C4-2B (cell line): ENCODE data around the gene KIAA1755.

Experiments
- H3K27ac ChIP-seq: fragments of 450-650 bp; 2 replicates; pipeline ENCODE4 v1.5.1; 2017
- ZFX ChIP-seq: fragments of 450-650 bp; IDR thresholded peaks from 2 replicates; pipeline ENCODE4 v1.6.1; 2017
- TF ChIP-seq, protein P1 (sequence below): fragments of 450-650 bp; conservative IDR thresholded peaks from 2 replicates; pipeline ENCODE4 v1.5.1; 2017; ENCODE audit warnings: mild to moderate bottlenecking

KIAA1755 gene

DNA sequence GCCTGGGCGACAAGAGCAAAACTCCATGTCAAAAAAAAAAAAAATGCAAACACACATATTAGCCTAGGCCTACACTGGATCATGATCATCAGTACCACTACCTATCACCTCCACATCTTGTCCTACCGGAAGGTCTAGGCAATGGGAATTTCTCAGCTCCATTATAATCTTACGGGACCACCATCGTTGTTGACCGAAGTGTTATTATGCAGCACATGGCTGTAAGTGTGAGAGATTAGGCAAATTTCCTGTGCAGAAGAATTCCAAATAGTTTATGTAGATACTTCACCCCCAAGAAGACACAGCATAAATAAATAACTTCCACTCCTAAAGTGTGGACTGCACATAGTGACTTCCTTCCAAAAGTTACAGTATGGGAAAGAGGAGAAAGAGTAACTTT is 16.8 kb upstream of the KIAA1755 start:
- H3K27ac ChIP-seq, result no peak overlapping the region
- TF ChIP-seq ZFX, result no peak

DNA sequence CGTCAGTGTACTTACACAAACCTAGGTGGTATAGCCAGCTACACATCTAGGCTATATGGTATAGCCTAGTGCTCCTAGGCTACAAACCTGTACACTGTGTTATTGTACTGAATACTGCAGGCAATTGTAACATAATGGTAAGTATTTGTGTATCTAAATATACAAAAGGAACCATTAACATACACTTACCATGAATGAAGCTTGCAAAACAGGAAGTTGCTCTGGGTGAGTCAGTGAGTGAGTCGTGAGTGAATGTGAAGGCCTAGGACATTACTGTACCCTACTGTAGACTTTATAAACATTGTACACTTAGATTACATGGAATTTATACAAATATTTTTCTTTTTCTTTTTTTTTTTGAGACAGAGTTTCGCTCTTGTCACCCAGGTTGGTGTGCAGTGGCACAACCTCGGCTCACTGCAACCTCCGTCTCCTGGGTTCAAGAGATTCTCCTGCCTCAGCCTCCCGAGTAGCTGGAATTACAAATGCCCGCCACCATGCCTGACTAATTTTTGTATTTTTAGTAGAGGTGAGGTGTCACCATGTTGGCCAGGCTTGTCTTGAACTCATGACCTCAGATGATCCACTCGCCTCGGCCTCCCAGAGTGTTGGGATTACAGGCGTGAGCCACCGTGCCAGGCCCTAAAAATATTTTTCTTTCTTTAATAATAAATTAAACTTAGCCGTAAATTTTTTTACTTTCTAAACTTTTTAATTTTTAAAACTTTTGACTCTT is 15.4 kb upstream of the KIAA1755 start:
- H3K27ac ChIP-seq, result no peak overlapping the region
- TF ChIP-seq, protein P1, sequence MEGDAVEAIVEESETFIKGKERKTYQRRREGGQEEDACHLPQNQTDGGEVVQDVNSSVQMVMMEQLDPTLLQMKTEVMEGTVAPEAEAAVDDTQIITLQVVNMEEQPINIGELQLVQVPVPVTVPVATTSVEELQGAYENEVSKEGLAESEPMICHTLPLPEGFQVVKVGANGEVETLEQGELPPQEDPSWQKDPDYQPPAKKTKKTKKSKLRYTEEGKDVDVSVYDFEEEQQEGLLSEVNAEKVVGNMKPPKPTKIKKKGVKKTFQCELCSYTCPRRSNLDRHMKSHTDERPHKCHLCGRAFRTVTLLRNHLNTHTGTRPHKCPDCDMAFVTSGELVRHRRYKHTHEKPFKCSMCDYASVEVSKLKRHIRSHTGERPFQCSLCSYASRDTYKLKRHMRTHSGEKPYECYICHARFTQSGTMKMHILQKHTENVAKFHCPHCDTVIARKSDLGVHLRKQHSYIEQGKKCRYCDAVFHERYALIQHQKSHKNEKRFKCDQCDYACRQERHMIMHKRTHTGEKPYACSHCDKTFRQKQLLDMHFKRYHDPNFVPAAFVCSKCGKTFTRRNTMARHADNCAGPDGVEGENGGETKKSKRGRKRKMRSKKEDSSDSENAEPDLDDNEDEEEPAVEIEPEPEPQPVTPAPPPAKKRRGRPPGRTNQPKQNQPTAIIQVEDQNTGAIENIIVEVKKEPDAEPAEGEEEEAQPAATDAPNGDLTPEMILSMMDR, result no peak
- TF ChIP-seq ZFX, result no peak

DNA sequence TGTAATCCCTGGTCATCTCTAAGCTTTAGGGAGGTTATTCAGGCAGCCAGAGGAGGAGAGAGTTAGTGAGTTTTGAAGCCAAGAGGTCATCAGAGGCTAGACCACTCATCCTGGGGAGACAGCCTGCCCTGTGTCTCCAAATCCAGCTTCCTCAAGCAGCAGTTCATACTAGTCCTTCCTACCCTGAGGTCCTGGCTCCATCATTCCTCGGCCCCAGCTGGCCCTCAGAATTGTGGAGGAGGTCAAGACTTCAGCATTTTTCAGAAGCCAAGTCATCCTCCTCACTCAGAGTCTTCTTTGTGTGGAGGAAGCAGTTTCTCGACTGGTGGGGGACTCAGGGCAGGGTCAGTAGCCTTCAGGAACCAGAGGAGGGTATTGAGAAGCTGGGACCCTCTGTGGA is 12.4 kb upstream of the KIAA1755 start:
- no peak overlapping the region for H3K27ac ChIP-seq
- TF ChIP-seq ZFX, result no peak

DNA sequence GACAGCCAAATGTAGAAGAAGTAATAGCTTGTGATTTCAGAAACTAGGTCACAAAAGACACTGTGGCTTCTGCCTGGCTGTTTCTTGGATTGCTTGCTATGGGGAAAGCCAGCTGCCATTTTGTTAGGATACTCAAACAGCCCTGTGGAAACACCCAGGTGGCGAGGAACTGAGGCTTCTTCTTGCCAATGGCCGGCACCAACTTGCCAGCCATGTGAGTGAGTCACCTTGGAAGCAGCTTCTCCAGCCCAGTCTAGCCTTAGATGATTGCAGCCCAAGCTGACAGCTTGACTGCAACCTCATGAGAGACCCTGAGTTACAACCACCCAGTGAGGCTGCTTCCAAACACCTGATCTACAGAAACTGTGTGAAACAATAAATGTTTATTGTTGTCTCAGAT is 11.9 kb upstream of the KIAA1755 start:
- H3K27ac ChIP-seq, result no peak overlapping the region

DNA sequence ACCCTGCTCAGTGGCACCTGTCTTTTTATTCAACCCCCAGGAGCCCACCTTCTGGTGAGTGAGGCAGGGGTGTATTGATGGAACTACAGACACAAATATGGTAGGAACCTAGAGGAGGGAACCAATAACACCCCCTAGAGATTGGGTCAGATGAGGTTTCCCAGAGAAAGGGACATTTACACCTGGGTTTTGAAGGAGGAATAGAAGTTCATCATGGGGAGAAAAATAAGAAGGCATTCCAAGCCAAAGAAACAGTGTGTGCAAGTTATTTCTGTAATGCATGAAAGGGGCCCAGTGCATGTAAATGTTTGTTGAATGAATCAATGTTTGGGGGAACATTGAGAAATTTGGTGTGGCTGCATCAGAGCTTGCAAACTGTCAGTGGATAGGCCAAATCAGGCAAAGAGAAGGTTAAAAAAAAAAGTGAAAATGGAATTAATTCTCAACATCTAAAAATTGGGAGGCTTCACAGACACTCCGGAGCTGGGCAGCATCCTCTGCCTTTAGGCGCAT is 11.1 kb upstream of the KIAA1755 start:
- TF ChIP-seq, protein P1, result no peak
- TF ChIP-seq ZFX, result no peak
- H3K27ac ChIP-seq, result no peak overlapping the region

More for the DNA sequence above, 11.9 kb upstream of the KIAA1755 start:
- TF ChIP-seq, protein P1, result no peak
- TF ChIP-seq ZFX, result no peak

DNA sequence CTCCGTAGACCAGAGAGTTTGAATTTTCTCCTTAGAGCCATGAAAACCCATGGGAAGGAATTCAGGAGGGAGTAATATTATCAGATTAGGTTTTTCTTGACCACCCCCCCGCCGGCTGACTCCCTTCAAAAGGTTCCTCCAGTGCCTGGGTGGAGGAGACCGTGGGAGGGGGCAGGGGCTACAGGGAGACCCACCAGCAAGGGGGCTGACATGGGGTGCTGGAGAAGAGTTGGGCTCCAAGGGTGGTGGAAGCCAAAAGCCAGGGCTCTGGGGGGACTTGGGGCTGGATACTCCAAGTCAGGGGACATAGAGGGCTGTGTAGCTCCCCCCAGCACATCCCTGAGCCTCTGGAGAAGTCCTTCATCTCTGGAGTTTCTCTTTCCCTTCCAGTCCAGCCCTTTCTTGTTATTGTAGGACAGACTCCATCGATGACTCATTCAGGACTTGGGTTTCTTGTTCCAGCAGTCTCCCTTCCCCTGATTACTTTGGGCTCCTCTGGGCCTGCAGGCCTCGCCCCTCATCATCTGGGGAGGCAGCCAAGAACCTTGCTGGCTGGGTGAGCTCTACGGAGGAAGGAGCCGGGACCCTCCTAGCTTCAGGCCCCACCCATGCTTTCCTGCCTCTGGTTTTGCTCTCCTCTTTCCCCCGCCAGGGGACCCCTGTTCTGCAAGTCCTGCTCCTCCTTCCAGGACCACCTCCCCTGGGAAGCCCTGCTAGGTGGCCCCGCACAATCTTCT is 10.5 kb upstream of the KIAA1755 start:
- TF ChIP-seq, protein P1, result no peak
- no peak for TF ChIP-seq ZFX
- no peak overlapping the region for H3K27ac ChIP-seq

DNA sequence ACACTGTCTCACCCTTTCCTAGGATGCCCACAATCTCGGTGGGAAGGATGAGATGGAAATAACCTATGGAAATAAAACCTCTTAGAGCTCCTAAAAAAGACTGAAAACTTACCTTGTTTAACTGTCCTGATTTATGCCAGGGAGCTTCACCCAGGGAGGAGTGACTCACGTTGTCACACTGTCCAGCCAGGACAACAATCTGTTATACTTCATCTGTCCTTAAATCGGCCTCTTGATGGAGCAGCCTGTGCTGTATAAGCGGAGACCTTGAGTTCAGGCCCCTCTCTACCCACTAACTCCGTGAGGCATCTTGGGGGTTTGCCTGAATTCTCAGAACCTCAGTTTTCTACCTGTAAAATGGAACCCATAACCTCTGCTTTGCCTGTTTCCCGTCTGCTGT is 9.2 kb upstream of the KIAA1755 start:
- no peak for TF ChIP-seq ZFX
- TF ChIP-seq, protein P1, result no peak

DNA sequence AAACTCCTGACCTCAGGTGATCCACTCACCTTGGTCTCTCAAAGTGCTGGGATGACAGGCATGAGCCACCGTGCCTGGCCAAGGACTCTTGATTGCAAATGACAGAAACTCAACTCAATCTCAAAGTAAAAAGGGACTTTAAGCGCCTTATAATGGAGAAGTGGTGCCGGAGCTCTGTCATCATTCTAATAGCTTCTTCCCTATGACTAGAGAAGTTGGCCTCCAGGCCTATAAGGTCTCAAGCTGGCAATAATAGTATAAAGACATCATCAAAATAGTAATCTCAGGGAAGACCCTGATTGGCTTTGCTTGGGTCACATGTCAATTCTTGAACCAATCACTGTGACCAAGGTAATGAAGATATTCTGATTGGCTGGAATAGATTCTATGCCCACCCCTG is 8.5 kb upstream of the KIAA1755 start:
- TF ChIP-seq, protein P1, result no peak
- no peak for TF ChIP-seq ZFX
- H3K27ac ChIP-seq, result no peak overlapping the region

More for the DNA sequence above, 9.2 kb upstream of the KIAA1755 start:
- no peak overlapping the region for H3K27ac ChIP-seq
